ENCODE data around the gene SLC44A3. TPM values are rescaled to one million over a fixed set of nuclear protein-coding genes. Genes with fewer than 3 reads are reported as not detected.

Gene SLC44A3
- total and polyA plus RNA-seq, 2 of the 13 experiments (the other 11 are each of a cell fraction or from before 2014, with no cell fraction given): 6.8 to 14.1 TPM

- no peak for TF ChIP-seq ZNF552 (CRISPR knock-in tag; IDR thresholded peaks at IDR 0.05; ENCODE audit: borderline replicate concordance)
- no peak for TF ChIP-seq MBNL3 (CRISPR knock-in tag; conservative IDR thresholded peaks at IDR 0.05)
- no peak for TF ChIP-seq ZBTB2 (CRISPR knock-in tag; IDR thresholded peaks at IDR 0.05; ENCODE audit: low read depth)
- peak; percentile 55; the same call in 1 of the 2 replicates for TF ChIP-seq ZNF256 (CRISPR knock-in tag; conservative IDR thresholded peaks at IDR 0.05)
- TF ChIP-seq SKI (IDR thresholded peaks at IDR 0.05; ENCODE audit: partially characterized antibody): no peak
- TF ChIP-seq U2AF2 (IDR thresholded peaks at IDR 0.05; ENCODE audit: low read depth, low read length): no peak
- no peak for TF ChIP-seq ZBTB7B (CRISPR knock-in tag; IDR thresholded peaks at IDR 0.05)
- no peak for TF ChIP-seq ZNF280B (CRISPR knock-in tag; IDR thresholded peaks at IDR 0.05; ENCODE audit: borderline replicate concordance)
- no peak for TF ChIP-seq PRMT3 (CRISPR knock-in tag; IDR thresholded peaks at IDR 0.05; ENCODE audit: borderline replicate concordance, low read depth)
- no peak for TF ChIP-seq ZNF326 (CRISPR knock-in tag; IDR thresholded peaks at IDR 0.05; ENCODE audit: borderline replicate concordance)
- TF ChIP-seq DPF2 (CRISPR knock-in tag; IDR thresholded peaks at IDR 0.05; ENCODE audit: borderline replicate concordance, low read depth): no peak
- TF ChIP-seq SP5 (CRISPR knock-in tag; IDR thresholded peaks at IDR 0.05; ENCODE audit: borderline replicate concordance, low read depth): no peak
- no peak for TF ChIP-seq ZBTB42 (CRISPR knock-in tag; IDR thresholded peaks at IDR 0.05)
- no peak for TF ChIP-seq ZNF24 (IDR thresholded peaks at IDR 0.05)
- 0 out of 2 replicates have a peak, but pooled peaks have one; percentile 56 for TF ChIP-seq ISL2 (CRISPR knock-in tag; IDR thresholded peaks at IDR 0.05)
- no peak for TF ChIP-seq PHF20 (CRISPR knock-in tag; IDR thresholded peaks at IDR 0.05)
- no peak for TF ChIP-seq SSRP1 (CRISPR knock-in tag; IDR thresholded peaks at IDR 0.05)
- no peak for TF ChIP-seq ZSCAN30 (CRISPR knock-in tag; IDR thresholded peaks at IDR 0.05)
- peak; percentile 51; the same call in 1 of the 2 replicates for TF ChIP-seq ZNF687 (CRISPR knock-in tag; IDR thresholded peaks at IDR 0.05)
These were observed 105.5 kb downstream of the SLC44A3 start (continued) for GRCh38 chr1:94925561-94926125.

Measured in HepG2 (cell line).